K562 (cell line): ENCODE data around the gene TFB2M. TPM values are rescaled to one million over a fixed set of nuclear protein-coding genes. Genes with fewer than 3 reads are reported as not detected.

Experiments
- GATAD2A ChIP-seq: fragments of 450-650 bp; IDR thresholded peaks from 2 replicates; pipeline ENCODE4 v1.6.1; 2017
- NFXL1 ChIP-seq: fragments of 450-650 bp; formaldehyde crosslinking; IDR thresholded peaks from 2 replicates; pipeline ENCODE4 v1.4.0; 2021; ENCODE audit warnings: mild to moderate bottlenecking
- PHTF2 ChIP-seq: fragments of 250-450 bp; sonication (Bioruptor Pico); IDR thresholded peaks from 2 replicates; pipeline ENCODE4 v1.5.0; 2021; ENCODE audit warnings: mild to moderate bottlenecking
- RAD51 ChIP-seq: fragments of 450-650 bp; IDR thresholded peaks from 2 replicates; pipeline ENCODE4 v1.7.1; 2016; ENCODE audit warnings: low read depth, mild to moderate bottlenecking, borderline replicate concordance
- TGIF2 ChIP-seq: sonication (generic); formaldehyde crosslinking; IDR thresholded peaks from 2 replicates; pipeline ENCODE4 v1.8.1; 2022; ENCODE audit warnings: mild to moderate bottlenecking, missing genetic modification reagents, moderate library complexity
- ZBTB43 ChIP-seq: sonication (generic); formaldehyde crosslinking; IDR thresholded peaks from 2 replicates; pipeline ENCODE4 v1.8.0; 2023; ENCODE audit warnings: mild to moderate bottlenecking, missing genetic modification reagents
- ZNF76 ChIP-seq: fragments of 250-450 bp; sonication (Bioruptor Pico); IDR thresholded peaks from 2 replicates; pipeline ENCODE4 v1.4.0; 2020; ENCODE audit warnings: mild to moderate bottlenecking, moderate library complexity, borderline replicate concordance
- polyA plus RNA-seq, 8 experiments: library from polyadenylated mRNA; depleted of rRNA in 4 of 8; stranded (reverse) in 5 of 8; unstranded in 3 of 8; fragments of >200 nt; fragmentation: Nextera tagmentation in 2 of 8; fragmentation: Illumina TruSeq in 1 of 8; extraction: Ambion mirVana in 2 of 8; extraction: Trizol in 1 of 8; gene quantifications; 2 replicates each; pipeline versions ENCODE4 v1.2.1 to v1.2.3, GENCODE V29; 2011 to 2014; ENCODE audit warnings: inconsistent platforms in 1 of 8, missing spikeins in 1 of 8
- total RNA-seq, 7 experiments: library from RNA; depleted of rRNA in 6 of 7; stranded (reverse); fragments of >200 nt in 6 of 7; fragmentation: Illumina TruSeq in 2 of 7; extraction: Trizol in 2 of 7; gene quantifications; 2 replicates each; pipeline versions ENCODE4 v1.2.1 to v1.2.3, GENCODE V29; 2011 to 2021; ENCODE audit warnings: low replicate concordance in 1 of 7
- TF ChIP-seq, protein P1 (sequence below): fragments of 200-600 bp; sonication (generic); IDR thresholded peaks from one replicate; pipeline ENCODE4 v1.6.1; 2012; ENCODE audit warnings: mild to moderate bottlenecking, low read depth, low read length, inconsistent platforms

TFB2M gene
- total and polyA plus RNA-seq, 9 of the 15 experiments (the other 6 are each of a cell fraction or from before 2014, with no cell fraction given): 55.1 to 162 (median 70.6) TPM

DNA sequence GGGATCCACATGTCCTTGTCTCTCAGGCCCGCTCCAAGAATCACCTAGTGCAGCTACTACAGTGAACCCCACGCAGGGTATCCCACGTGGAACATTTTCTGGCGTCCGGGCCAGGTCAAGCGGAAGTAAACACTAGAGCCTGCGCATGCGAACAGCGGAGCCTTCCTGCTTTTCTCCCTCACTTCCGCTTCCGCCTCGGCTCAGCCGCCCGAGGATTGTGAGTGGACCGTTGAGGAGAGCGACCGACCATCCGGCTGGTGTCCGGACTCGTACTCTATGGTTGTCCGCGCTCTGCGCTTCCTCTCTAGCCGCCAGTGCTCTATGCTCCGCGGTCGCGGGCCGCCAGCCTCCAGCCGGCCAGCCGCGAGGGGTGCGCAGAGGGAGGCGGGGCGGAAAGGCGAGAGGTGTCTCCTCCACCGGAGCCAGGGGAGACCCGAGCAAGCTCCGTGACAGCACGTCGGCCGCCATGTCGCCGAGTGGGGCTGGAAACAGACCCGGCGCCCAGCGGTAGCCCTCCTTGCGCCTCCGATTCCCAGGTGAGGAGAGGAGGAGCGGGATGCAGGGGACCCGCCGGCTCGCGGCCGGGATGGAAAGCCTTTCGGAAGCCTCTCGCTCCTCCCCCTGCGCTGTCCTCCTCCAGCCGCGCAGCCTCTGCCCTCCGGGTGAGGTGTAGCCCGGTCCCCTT is at the start of gene TFB2M, which contains the start of gene CNST (continued):
- TF ChIP-seq, protein P1, sequence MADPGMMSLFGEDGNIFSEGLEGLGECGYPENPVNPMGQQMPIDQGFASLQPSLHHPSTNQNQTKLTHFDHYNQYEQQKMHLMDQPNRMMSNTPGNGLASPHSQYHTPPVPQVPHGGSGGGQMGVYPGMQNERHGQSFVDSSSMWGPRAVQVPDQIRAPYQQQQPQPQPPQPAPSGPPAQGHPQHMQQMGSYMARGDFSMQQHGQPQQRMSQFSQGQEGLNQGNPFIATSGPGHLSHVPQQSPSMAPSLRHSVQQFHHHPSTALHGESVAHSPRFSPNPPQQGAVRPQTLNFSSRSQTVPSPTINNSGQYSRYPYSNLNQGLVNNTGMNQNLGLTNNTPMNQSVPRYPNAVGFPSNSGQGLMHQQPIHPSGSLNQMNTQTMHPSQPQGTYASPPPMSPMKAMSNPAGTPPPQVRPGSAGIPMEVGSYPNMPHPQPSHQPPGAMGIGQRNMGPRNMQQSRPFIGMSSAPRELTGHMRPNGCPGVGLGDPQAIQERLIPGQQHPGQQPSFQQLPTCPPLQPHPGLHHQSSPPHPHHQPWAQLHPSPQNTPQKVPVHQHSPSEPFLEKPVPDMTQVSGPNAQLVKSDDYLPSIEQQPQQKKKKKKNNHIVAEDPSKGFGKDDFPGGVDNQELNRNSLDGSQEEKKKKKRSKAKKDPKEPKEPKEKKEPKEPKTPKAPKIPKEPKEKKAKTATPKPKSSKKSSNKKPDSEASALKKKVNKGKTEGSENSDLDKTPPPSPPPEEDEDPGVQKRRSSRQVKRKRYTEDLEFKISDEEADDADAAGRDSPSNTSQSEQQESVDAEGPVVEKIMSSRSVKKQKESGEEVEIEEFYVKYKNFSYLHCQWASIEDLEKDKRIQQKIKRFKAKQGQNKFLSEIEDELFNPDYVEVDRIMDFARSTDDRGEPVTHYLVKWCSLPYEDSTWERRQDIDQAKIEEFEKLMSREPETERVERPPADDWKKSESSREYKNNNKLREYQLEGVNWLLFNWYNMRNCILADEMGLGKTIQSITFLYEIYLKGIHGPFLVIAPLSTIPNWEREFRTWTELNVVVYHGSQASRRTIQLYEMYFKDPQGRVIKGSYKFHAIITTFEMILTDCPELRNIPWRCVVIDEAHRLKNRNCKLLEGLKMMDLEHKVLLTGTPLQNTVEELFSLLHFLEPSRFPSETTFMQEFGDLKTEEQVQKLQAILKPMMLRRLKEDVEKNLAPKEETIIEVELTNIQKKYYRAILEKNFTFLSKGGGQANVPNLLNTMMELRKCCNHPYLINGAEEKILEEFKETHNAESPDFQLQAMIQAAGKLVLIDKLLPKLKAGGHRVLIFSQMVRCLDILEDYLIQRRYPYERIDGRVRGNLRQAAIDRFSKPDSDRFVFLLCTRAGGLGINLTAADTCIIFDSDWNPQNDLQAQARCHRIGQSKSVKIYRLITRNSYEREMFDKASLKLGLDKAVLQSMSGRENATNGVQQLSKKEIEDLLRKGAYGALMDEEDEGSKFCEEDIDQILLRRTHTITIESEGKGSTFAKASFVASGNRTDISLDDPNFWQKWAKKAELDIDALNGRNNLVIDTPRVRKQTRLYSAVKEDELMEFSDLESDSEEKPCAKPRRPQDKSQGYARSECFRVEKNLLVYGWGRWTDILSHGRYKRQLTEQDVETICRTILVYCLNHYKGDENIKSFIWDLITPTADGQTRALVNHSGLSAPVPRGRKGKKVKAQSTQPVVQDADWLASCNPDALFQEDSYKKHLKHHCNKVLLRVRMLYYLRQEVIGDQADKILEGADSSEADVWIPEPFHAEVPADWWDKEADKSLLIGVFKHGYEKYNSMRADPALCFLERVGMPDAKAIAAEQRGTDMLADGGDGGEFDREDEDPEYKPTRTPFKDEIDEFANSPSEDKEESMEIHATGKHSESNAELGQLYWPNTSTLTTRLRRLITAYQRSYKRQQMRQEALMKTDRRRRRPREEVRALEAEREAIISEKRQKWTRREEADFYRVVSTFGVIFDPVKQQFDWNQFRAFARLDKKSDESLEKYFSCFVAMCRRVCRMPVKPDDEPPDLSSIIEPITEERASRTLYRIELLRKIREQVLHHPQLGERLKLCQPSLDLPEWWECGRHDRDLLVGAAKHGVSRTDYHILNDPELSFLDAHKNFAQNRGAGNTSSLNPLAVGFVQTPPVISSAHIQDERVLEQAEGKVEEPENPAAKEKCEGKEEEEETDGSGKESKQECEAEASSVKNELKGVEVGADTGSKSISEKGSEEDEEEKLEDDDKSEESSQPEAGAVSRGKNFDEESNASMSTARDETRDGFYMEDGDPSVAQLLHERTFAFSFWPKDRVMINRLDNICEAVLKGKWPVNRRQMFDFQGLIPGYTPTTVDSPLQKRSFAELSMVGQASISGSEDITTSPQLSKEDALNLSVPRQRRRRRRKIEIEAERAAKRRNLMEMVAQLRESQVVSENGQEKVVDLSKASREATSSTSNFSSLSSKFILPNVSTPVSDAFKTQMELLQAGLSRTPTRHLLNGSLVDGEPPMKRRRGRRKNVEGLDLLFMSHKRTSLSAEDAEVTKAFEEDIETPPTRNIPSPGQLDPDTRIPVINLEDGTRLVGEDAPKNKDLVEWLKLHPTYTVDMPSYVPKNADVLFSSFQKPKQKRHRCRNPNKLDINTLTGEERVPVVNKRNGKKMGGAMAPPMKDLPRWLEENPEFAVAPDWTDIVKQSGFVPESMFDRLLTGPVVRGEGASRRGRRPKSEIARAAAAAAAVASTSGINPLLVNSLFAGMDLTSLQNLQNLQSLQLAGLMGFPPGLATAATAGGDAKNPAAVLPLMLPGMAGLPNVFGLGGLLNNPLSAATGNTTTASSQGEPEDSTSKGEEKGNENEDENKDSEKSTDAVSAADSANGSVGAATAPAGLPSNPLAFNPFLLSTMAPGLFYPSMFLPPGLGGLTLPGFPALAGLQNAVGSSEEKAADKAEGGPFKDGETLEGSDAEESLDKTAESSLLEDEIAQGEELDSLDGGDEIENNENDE: peak; percentile 49
- TF ChIP-seq PHTF2 (CRISPR knock-in tag) (no peak), ZBTB43 (CRISPR knock-in tag) (no peak; the same call in 1 of the 2 replicates), TGIF2 (CRISPR knock-in tag) (peak; percentile 22; the same call in 1 of the 2 replicates), RAD51 (no peak), NFXL1 (CRISPR knock-in tag) (no peak), ZNF76 (CRISPR knock-in tag) (no peak), GATAD2A (no peak)
